ENCODE measurements around the gene SMCO4.

The SMCO4 gene

GRCh38 chr11:93504110-93505095 lies 38.8 kb downstream of the SMCO4 start:
- DNase-seq (ENCODE audit: low read depth, low spot score) = no peak

GRCh38 chr11:93501856-93502255 lies 41.3 kb downstream of the SMCO4 start:
- DNase-seq (ENCODE audit: low read depth, low spot score) = no peak

- DNase-seq (ENCODE audit: low read depth, low spot score) = no peak
Observed at GRCh38 chr11:93500759-93501158, 42.4 kb downstream of the SMCO4 start.

- no peak for DNase-seq (ENCODE audit: low read depth, low spot score)
Observed at GRCh38 chr11:93498641-93499040, 44.5 kb downstream of the SMCO4 start.

- DNase-seq (ENCODE audit: low read depth, low spot score) = no peak
Observed at GRCh38 chr11:93498161-93498560, 45.0 kb downstream of the SMCO4 start.

GRCh38 chr11:93497596-93497995 lies 45.6 kb downstream of the SMCO4 start:
- no peak for DNase-seq (ENCODE audit: low read depth, low spot score)

GRCh38 chr11:93494357-93494756 lies 48.8 kb downstream of the SMCO4 start:
- no peak for DNase-seq (ENCODE audit: low read depth, low spot score)

- DNase-seq (ENCODE audit: low read depth, low spot score) = no peak
Observed at GRCh38 chr11:93493252-93493897, 49.8 kb downstream of the SMCO4 start.

- DNase-seq (ENCODE audit: low read depth, low spot score) = no peak
Observed at GRCh38 chr11:93492464-93493251, 50.5 kb downstream of the SMCO4 start.

GRCh38 chr11:93491973-93492372 lies 51.2 kb downstream of the SMCO4 start:
- no peak for DNase-seq (ENCODE audit: low read depth, low spot score)

GRCh38 chr11:93490996-93491618 lies 52.1 kb downstream of the SMCO4 start:
- DNase-seq (ENCODE audit: low read depth, low spot score) = no peak

- no peak for DNase-seq (ENCODE audit: low read depth, low spot score)
Observed at GRCh38 chr11:93489841-93490240, 53.4 kb downstream of the SMCO4 start.

GRCh38 chr11:93487032-93487483 lies 56.1 kb downstream of the SMCO4 start:
- no peak for DNase-seq (ENCODE audit: low read depth, low spot score)

- no peak for DNase-seq (ENCODE audit: low read depth, low spot score)
Observed at GRCh38 chr11:93485983-93486382, 57.2 kb downstream of the SMCO4 start.

- peak; percentile 18 for DNase-seq (ENCODE audit: low read depth, low spot score)
Observed at GRCh38 chr11:93484716-93485115, 58.5 kb downstream of the SMCO4 start.

GRCh38 chr11:93482556-93482955 lies 60.6 kb downstream of the SMCO4 start:
- DNase-seq (ENCODE audit: low read depth, low spot score) = no peak

GRCh38 chr11:93481696-93482095 lies 61.5 kb downstream of the SMCO4 start:
- no peak for DNase-seq (ENCODE audit: low read depth, low spot score)

GRCh38 chr11:93481279-93481678 lies 61.9 kb downstream of the SMCO4 start:
- no peak for DNase-seq (ENCODE audit: low read depth, low spot score)

GRCh38 chr11:93480756-93481155 lies 62.4 kb downstream of the SMCO4 start:
- no peak for DNase-seq (ENCODE audit: low read depth, low spot score)

- DNase-seq (ENCODE audit: low read depth, low spot score) = no peak
Observed at GRCh38 chr11:93480256-93480655, 62.9 kb downstream of the SMCO4 start.

- DNase-seq (ENCODE audit: low read depth, low spot score) = no peak
Observed at GRCh38 chr11:93478841-93479240, 64.3 kb downstream of the SMCO4 start.

Data from brain pericyte (primary cell).